IMR-90 (cell line): Measurements from ENCODE around the gene TRMT1L. TPM values are rescaled to one million over a fixed set of nuclear protein-coding genes. Genes with fewer than 3 reads are reported as not detected.

Experiments used
- ATAC-seq: fragments of 200-7000 bp; cut with Tn5 transposase; 2 replicates; pipeline ENCODE4 v1.9.1; 2020; ENCODE audit warnings: low read depth, mild to moderate bottlenecking, moderate library complexity
- BruUV-seq: library from RNA; stranded (reverse); fragments of 400-500 nt; replicated peaks from 2 replicates; lab custom pipeline; 2021; lab: Mats Ljungman, UMichigan
- CTCF ChIA-PET: fragments of 300-600 bp; formaldehyde crosslinking; extraction: SDS; loops from one replicate; lab custom pipeline; 2021; ENCODE audit warnings: antibody characterized with exemption; lab: Yijun Ruan, JAX
- POLR2A ChIA-PET: fragments of 300-600 bp; sonication (Branson Sonifier 250); formaldehyde crosslinking; loops from one replicate; lab custom pipeline; 2022; ENCODE audit warnings: antibody characterized with exemption; ENCODE audit not compliant: unreplicated experiment; lab: Charles Lee
- DNase-seq: peaks from one replicate; pipeline ENCODE4 v3.0.0; 2013
- H2AFZ ChIP-seq: replicated peaks from 2 replicates; pipeline ENCODE3; 2013; ENCODE audit warnings: low read length, mild to moderate bottlenecking; ENCODE audit not compliant: poor library complexity
- H2AK5ac ChIP-seq: 2 replicates; pipeline ENCODE4 v1.6.1; 2013; ENCODE audit warnings: low read depth, low read length, inconsistent platforms
- H2AK9ac ChIP-seq: replicated peaks from 2 replicates; pipeline ENCODE3; 2013; ENCODE audit warnings: mild to moderate bottlenecking, low read depth, low read length, moderate library complexity; ENCODE audit not compliant: poor library complexity
- H2BK120ac ChIP-seq: 2 replicates; pipeline ENCODE4 v1.6.1; 2013; ENCODE audit warnings: low read depth, low read length, inconsistent platforms
- H2BK15ac ChIP-seq: 3 replicates; pipeline ENCODE4 v1.6.1; 2013; ENCODE audit warnings: low read depth, low read length, inconsistent platforms
- H2BK20ac ChIP-seq: 2 replicates; pipeline ENCODE4 v1.6.1; 2013; ENCODE audit warnings: low read depth, mild to moderate bottlenecking, inconsistent platforms, low read length, moderate library complexity
- H2BK5ac ChIP-seq: 2 replicates; pipeline ENCODE4 v1.6.1; 2013; ENCODE audit warnings: mild to moderate bottlenecking, low read depth, low read length, inconsistent platforms; ENCODE audit not compliant: poor library complexity, severe bottlenecking
- H3K14ac ChIP-seq: replicated peaks from 2 replicates; pipeline ENCODE4 v1.6.1; 2013; ENCODE audit warnings: low read depth, low read length, inconsistent platforms
- H3K18ac ChIP-seq: 2 replicates; pipeline ENCODE4 v1.6.1; 2013; ENCODE audit warnings: low read depth, low read length, control low read depth
- H3K23ac ChIP-seq: 2 replicates; pipeline ENCODE4 v1.6.1; 2013; ENCODE audit warnings: low read depth, low read length, inconsistent platforms
- H3K27ac ChIP-seq: 2 replicates; pipeline ENCODE4 v1.5.1; 2013; ENCODE audit warnings: mild to moderate bottlenecking, control low read depth, low read length; ENCODE audit not compliant: insufficient read depth
- H3K27me3 ChIP-seq: 2 replicates; pipeline ENCODE4 v1.6.1; 2013; ENCODE audit warnings: low read length; ENCODE audit not compliant: control insufficient read depth, insufficient read depth
- H3K36me3 ChIP-seq: 2 replicates; pipeline ENCODE4 v1.6.1; 2013; ENCODE audit warnings: low read length, mixed read lengths; ENCODE audit not compliant: control insufficient read depth, insufficient read depth
- H3K4ac ChIP-seq: 2 replicates; pipeline ENCODE4 v1.6.1; 2013; ENCODE audit warnings: low read depth, low read length, inconsistent platforms
- H3K4me1 ChIP-seq: 2 replicates; pipeline ENCODE4 v1.6.1; 2013; ENCODE audit warnings: low read length, mixed read lengths; ENCODE audit not compliant: control insufficient read depth, insufficient read depth
- H3K4me2 ChIP-seq: 2 replicates; pipeline ENCODE4 v1.6.1; 2013; ENCODE audit warnings: low read depth, mild to moderate bottlenecking, control low read depth, low read length, moderate library complexity
- H3K4me3 ChIP-seq: 2 replicates; pipeline ENCODE4 v1.5.1; 2013; ENCODE audit warnings: low read depth, mild to moderate bottlenecking, control low read depth, low read length, moderate library complexity; ENCODE audit not compliant: insufficient read depth
- H3K56ac ChIP-seq: 2 replicates; pipeline ENCODE4 v1.6.1; 2013; ENCODE audit warnings: low read length, inconsistent platforms; ENCODE audit not compliant: insufficient read depth; ENCODE audit errors: extremely low read depth
- H3K79me1 ChIP-seq, 2 experiments: 2 replicates each; pipeline ENCODE4 v1.6.1; 2013; ENCODE audit warnings: low read length in 2 of 2, inconsistent platforms in 1 of 2, low read depth in 1 of 2
- H3K9ac ChIP-seq: 2 replicates; pipeline ENCODE4 v1.6.1; 2013; ENCODE audit warnings: low read depth, low read length, control low read depth
- H3K9me1 ChIP-seq: 2 replicates; pipeline ENCODE4 v1.6.1; 2013; ENCODE audit warnings: low read length, inconsistent platforms; ENCODE audit not compliant: insufficient read depth
- H3K9me3 ChIP-seq: 2 replicates; pipeline ENCODE4 v1.6.1; 2013; ENCODE audit warnings: low read length; ENCODE audit not compliant: control insufficient read depth, insufficient read depth
- H4K20me1 ChIP-seq: 2 replicates; pipeline ENCODE4 v1.6.1; 2013; ENCODE audit warnings: low read length, inconsistent platforms; ENCODE audit not compliant: insufficient read depth
- H4K5ac ChIP-seq: 2 replicates; pipeline ENCODE4 v1.6.1; 2013; ENCODE audit warnings: mild to moderate bottlenecking, low read depth, low read length, control low read depth
- H4K8ac ChIP-seq, 2 experiments: 2 replicates each; pipeline ENCODE4 v1.6.1; 2013; ENCODE audit warnings: low read depth in 2 of 2, low read length in 2 of 2, control low read depth in 1 of 2, inconsistent platforms in 1 of 2
- H4K91ac ChIP-seq: 2 replicates; pipeline ENCODE4 v1.6.1; 2013; ENCODE audit warnings: low read depth, low read length, inconsistent platforms; ENCODE audit not compliant: insufficient read depth
- MAFK ChIP-seq: IDR thresholded peaks from 2 replicates; pipeline ENCODE4 v1.6.1; 2012; ENCODE audit warnings: low read depth, low read length, improper control_type of control experiment
- POLR2A ChIP-seq: IDR thresholded peaks from 2 replicates; pipeline ENCODE4 v1.6.1; 2012; ENCODE audit warnings: mild to moderate bottlenecking, low read depth, low read length
- RAD21 ChIP-seq: IDR thresholded peaks from 2 replicates; pipeline ENCODE4 v1.6.1; 2012; ENCODE audit warnings: low read length, improper control_type of control experiment
- WGBS, 2 experiments: methylation state at CpG; one replicate each; pipeline versions ENCODE4 v1.1.5 to v1.1.7; 2013; ENCODE audit warnings: missing lambda C conversion rate in 2 of 2; ENCODE audit not compliant: insufficient read length in 1 of 2; ENCODE audit errors: extremely low coverage in 2 of 2; 5-methylcytosine and 5-hydroxymethylcytosine counted together
- dilution Hi-C: fragments of 300-500 bp; cut with HindIII; formaldehyde crosslinking; loops from one replicate; pipeline ENCODE4 v1.14.3; 2018; ENCODE audit warnings: low sequenced_read_pairs; ENCODE audit not compliant: unreplicated experiment
- in situ Hi-C: fragments of 300-500 bp; cut with MboI; formaldehyde crosslinking; loops from 3 replicates; pipeline ENCODE4 v1.14.3; 2019; ENCODE audit warnings: low sequenced_read_pairs, inconsistent platforms, mixed read lengths
- intact Hi-C: fragments of 100-400 bp; cut with micrococcal nuclease; formaldehyde crosslinking; loops from 2 replicates; pipeline ENCODE4 v1.10.0; 2022
- polyA plus RNA-seq, 3 experiments: library from polyadenylated mRNA; depleted of rRNA; stranded (reverse); fragments of >200 nt; gene quantifications; 2 replicates each; pipeline ENCODE4 v1.2.3, GENCODE V29; 2012; ENCODE audit warnings: low replicate concordance in 1 of 3
- total RNA-seq: library from RNA; depleted of rRNA; stranded (reverse); fragments of >200 nt; gene quantifications from 2 replicates; pipeline ENCODE4 v1.2.3, GENCODE V29; 2012

TRMT1L gene
- total and polyA plus RNA-seq, 2 of the 4 experiments (the other 2 are of a cell fraction) = 11.0 to 21.9 TPM

GRCh38 chr1:185075476-185075875 lies 81.3 kb downstream of the TRMT1L start:
- Histone ChIP-seq H2AK5ac (no peak overlapping the region), H3K9me3 (no peaks in the 10 kb centered on the region), H2BK120ac (no peak overlapping the region), H4K8ac (no peak overlapping the region), H3K27me3 (no peaks in the 10 kb centered on the region), H2BK15ac (no peak overlapping the region), H3K4me1 (0 out of 2 replicates have a peak, but pooled peaks cover 2% of the 10 kb centered on the region), H3K36me3 (no peaks in the 10 kb centered on the region), H4K91ac (no peak overlapping the region), H2AFZ (no peak overlapping the region), H3K79me1 (peaks cover 14 to 51% of the 10 kb centered on the region in 2 experiments), H4K5ac (no peak overlapping the region), H3K14ac (no peak overlapping the region), H3K18ac (no peak overlapping the region), H3K56ac (no peak overlapping the region), H3K4me2 (no peak overlapping the region), H2BK20ac (no peak overlapping the region), H3K9ac (no peak overlapping the region), H2AK9ac (no peak overlapping the region), H3K9me1 (0 out of 2 replicates have a peak, but pooled peaks cover 2% of the 10 kb centered on the region), H3K4ac (no peak overlapping the region), H3K27ac (no peak overlapping the region), H3K4me3 (no peak overlapping the region), H2BK5ac (no peak overlapping the region), H3K23ac (no peak overlapping the region), H4K20me1 (peaks cover 21% of the 10 kb centered on the region; the same call in 1 of the 2 replicates)
- DNase-seq (no peak), ATAC-seq (no peak)
- 83% methylated on average over 1 of the region's 3 CpGs; no CpG with 5 or more reads in 1 of the 2 experiments for WGBS, 2 experiments
- BruUV-seq = no TSS peak
- TF ChIP-seq RAD21 = no peak
- no peak for TF ChIP-seq POLR2A
- TF ChIP-seq MAFK = no peak
- ChIA-PET CTCF (no interaction called here), POLR2A (no interaction called here)
- dilution Hi-C loops = no loop called here
- intact Hi-C loops = no loop called here
- in situ Hi-C loops = no loop called here
